Heart right ventricle (tissue), 16 donors: ENCODE measurements around the gene RAB5IF. TPM values are rescaled to one million over a fixed set of nuclear protein-coding genes. Genes with fewer than 3 reads are reported as not detected.

ENCODE experiments used
- ATAC-seq, 8 donors: fragments of 200-7000 bp; cut with Tn5 transposase; one replicate each; pipeline ENCODE4 v1.9.1; 2020; ENCODE audit warnings: mild to moderate bottlenecking in 8 of 8, moderate library complexity in 8 of 8, moderate number of reproducible peaks in 1 of 8
- DNase-seq, 2 donors: peaks; one replicate each; pipeline ENCODE4 v3.0.0-alpha.2; 2020
- H3K27ac ChIP-seq, 10 donors: fragments of 200-600 bp; sonication (generic) in 2 of 10; one replicate each; pipeline versions ENCODE4 v1.5.0 to v1.8.0; 2020 to 2022; ENCODE audit warnings: mild to moderate bottlenecking in 3 of 10
- H3K27me3 ChIP-seq, 7 donors: fragments of 200-600 bp; one replicate each; pipeline ENCODE4 v1.8.0; 2021 to 2022; ENCODE audit warnings: mild to moderate bottlenecking in 2 of 7
- H3K36me3 ChIP-seq, 9 donors: fragments of 200-600 bp; sonication (generic) in 1 of 9; one replicate each; pipeline versions ENCODE4 v1.5.0 to v1.8.0; 2020 to 2022; ENCODE audit warnings: mild to moderate bottlenecking in 2 of 9
- H3K4me1 ChIP-seq, 9 donors: fragments of 200-600 bp; sonication (generic) in 1 of 9; one replicate each; pipeline versions ENCODE4 v1.5.0 to v1.8.0; 2020 to 2022; ENCODE audit warnings: mild to moderate bottlenecking in 4 of 9
- H3K4me3 ChIP-seq, 10 donors: fragments of 200-600 bp; sonication (generic) in 2 of 10; one replicate each; pipeline versions ENCODE4 v1.5.0 to v1.8.0; 2020 to 2022; ENCODE audit warnings: mild to moderate bottlenecking in 7 of 10, moderate library complexity in 2 of 10
- H3K9me3 ChIP-seq, 11 donors: fragments of 200-600 bp in 10 of 11; sonication (generic) in 2 of 11; one replicate each; pipeline versions ENCODE4 v1.5.0 to v1.8.0; 2013 to 2022; ENCODE audit warnings: mild to moderate bottlenecking in 2 of 11, control low read depth in 1 of 11, moderate library complexity in 1 of 11
- WGBS, 2 donors: extraction: QIAGEN DNeasy Blood & Tissue Kit; methylation state at CpG; one replicate each; pipeline ENCODE4 v1.1.7; 2013; ENCODE audit warnings: inconsistent platforms in 1 of 2; 5-methylcytosine and 5-hydroxymethylcytosine counted together
- intact Hi-C, 10 donors: fragments of 100-400 bp; cut with DNase I; formaldehyde crosslinking; loops; one replicate each; pipeline versions ENCODE4 v1.11.1 to v1.14.2; 2022
- polyA plus RNA-seq, 2 donors: library from polyadenylated mRNA; stranded (reverse); fragments of 200-250 nt; gene quantifications; one replicate each; pipeline ENCODE4 v1.2.3, GENCODE V29; 2013
- total RNA-seq, 10 donors: library from RNA; stranded (reverse); fragmentation: NEBNext Ultra II Directional in 3 of 10; extraction: Animal tissue kit (Norgen Biotek cat#: 25700) in 3 of 10; gene quantifications; one replicate each; pipeline versions ENCODE4 v1.2.1 to v1.2.4, GENCODE V29; 2021 to 2023
- TF ChIP-seq, protein P1 (sequence below), 9 donors: fragments of 200-600 bp; sonication (generic) in 2 of 9; IDR thresholded peaks; one replicate each; pipeline versions ENCODE4 v1.5.0 to v1.8.0; 2021 to 2022; ENCODE audit warnings: antibody characterized with exemption in 9 of 9, mild to moderate bottlenecking in 5 of 9, moderate library complexity in 1 of 9
- donor health status: Arrhythmogenic right ventricular cardiomyopathy.
- donor health status: ischemic (EF 13 %, LVEDD 7.1; RV severe dilation, severe dysfunction).
- donor health status: healthy with polysubstance abuse.
- donor health status: DM: no; HTN: yes; CAD: no.
- donor health status: DM: no; HTN: no; CAD: no.
- donor health status: ischemic (EF 25% LVEDD 6.9; RV normal size, moderate dysfunction).
- donor health status: ischemic (EF 25% LVEDD 5.7; RV mildly dilated, moderate dysfunction).
- donor health status: healthy.
- donor health status: DM: yes; HTN: yes; CAD: no.
- donor health status: Ischemic cardiomyopathy.
- donor health status: ischemic (EF 35%, LVEDD 5.7; RV mildly dilated, moderate dysfunction).
- donor health status: nonischemic (EF 11% LVEDD 7.7; RV severe dilation, severe dysfunction).
- donor health status: DM: yes; HTN: yes; CAD: no.
- donor health status: PGD.
- donor health status: ischemic (EF 29% LVEDD 5.4; RV normal size, mild dysfunction).
- donor health status: nonischemic (EF 23%, LVEDD 6.1; RV moderate dilation, normal function).

The RAB5IF gene
- total and polyA plus RNA-seq, 12 donors = 40.4 to 120 (median 49.2) TPM

- no peak for ATAC-seq
- no peak overlapping the region for H3K4me3 ChIP-seq
- peaks cover 0 to 17% (median 3%) of the 10 kb centered on the region in 9 donors for H3K4me1 ChIP-seq
- WGBS, 2 donors = 85 to 93% methylated on average over 3 of the region's 3 CpGs
- H3K36me3 ChIP-seq = peaks cover 0 to 100% (median 39%) of the 10 kb centered on the region in 9 donors
- TF ChIP-seq, protein P1, sequence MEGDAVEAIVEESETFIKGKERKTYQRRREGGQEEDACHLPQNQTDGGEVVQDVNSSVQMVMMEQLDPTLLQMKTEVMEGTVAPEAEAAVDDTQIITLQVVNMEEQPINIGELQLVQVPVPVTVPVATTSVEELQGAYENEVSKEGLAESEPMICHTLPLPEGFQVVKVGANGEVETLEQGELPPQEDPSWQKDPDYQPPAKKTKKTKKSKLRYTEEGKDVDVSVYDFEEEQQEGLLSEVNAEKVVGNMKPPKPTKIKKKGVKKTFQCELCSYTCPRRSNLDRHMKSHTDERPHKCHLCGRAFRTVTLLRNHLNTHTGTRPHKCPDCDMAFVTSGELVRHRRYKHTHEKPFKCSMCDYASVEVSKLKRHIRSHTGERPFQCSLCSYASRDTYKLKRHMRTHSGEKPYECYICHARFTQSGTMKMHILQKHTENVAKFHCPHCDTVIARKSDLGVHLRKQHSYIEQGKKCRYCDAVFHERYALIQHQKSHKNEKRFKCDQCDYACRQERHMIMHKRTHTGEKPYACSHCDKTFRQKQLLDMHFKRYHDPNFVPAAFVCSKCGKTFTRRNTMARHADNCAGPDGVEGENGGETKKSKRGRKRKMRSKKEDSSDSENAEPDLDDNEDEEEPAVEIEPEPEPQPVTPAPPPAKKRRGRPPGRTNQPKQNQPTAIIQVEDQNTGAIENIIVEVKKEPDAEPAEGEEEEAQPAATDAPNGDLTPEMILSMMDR (IDR thresholded peaks at IDR 0.05) = no peak
- no peak for DNase-seq
- H3K27me3 ChIP-seq = no peaks in the 10 kb centered on the region
- H3K27ac ChIP-seq = no peak overlapping the region
- intact Hi-C loops = no loop called here
- no peaks in the 10 kb centered on the region for H3K9me3 ChIP-seq
These were observed 52.7 kb downstream of the RAB5IF start for GRCh38 chr20:36658300-36658699.

Other genes starting within 250 kb of the RAB5IF start
- 1,000 to 10,000 TPM; 1,611 to 2,234 (median 1,868) TPM for gene MYL9, start 64.3 kb upstream of the RAB5IF start, total RNA-seq
- 1,000 to 10,000 TPM in 1 of 2 donors, 100 to 1,000 TPM in 1; 755 to 2,519 TPM for gene MYL9, start 64.3 kb upstream of the RAB5IF start, polyA plus RNA-seq
- 10 to 100 TPM in 1 of 10 donors, 1 to 10 TPM in 9; 5.2 to 13.8 (median 7.2) TPM for gene TGIF2, start 32.2 kb upstream of the RAB5IF start, total RNA-seq
- gene TGIF2, start 32.2 kb upstream of the RAB5IF start, polyA plus RNA-seq = 1 to 10 TPM; 2.9 to 4.5 TPM
- gene SLA2, start 40.4 kb downstream of the RAB5IF start, total RNA-seq = 1 to 10 TPM in 1 of 10 donors, under 1 TPM in 9; 0.20 to 2.4 (median 0.39) TPM
- under 1 TPM; 0.23 to 0.66 TPM for gene SLA2, start 40.4 kb downstream of the RAB5IF start, polyA plus RNA-seq
- gene NDRG3, start 140.3 kb downstream of the RAB5IF start, total RNA-seq = 10 to 100 TPM; 20.7 to 37.0 (median 30.7) TPM
- 10 to 100 TPM; 19.3 to 23.8 TPM for gene NDRG3, start 140.3 kb downstream of the RAB5IF start, polyA plus RNA-seq
- gene DSN1, start 168.0 kb downstream of the RAB5IF start, total RNA-seq = 1 to 10 TPM; 3.2 to 6.0 (median 4.9) TPM
- gene DSN1, start 168.0 kb downstream of the RAB5IF start, polyA plus RNA-seq = 1 to 10 TPM; 4.7 to 5.8 TPM